Caki2 (cell line): ENCODE results near the gene RTTN. TPM values are rescaled to one million over a fixed set of nuclear protein-coding genes. Genes with fewer than 3 reads are reported as not detected.
A peak's percentile ranks its signal among the peaks of the same experiment; 100 is the strongest.

ENCODE experiments used
- DNase-seq: peaks from one replicate; pipeline ENCODE4 v3.0.0-alpha.2; 2015; ENCODE audit warnings: low read depth
- in situ Hi-C: cut with HindIII; loops from 2 replicates; pipeline ENCODE4 v1.10.0; 2016; ENCODE audit warnings: low sequenced_read_pairs, low pct_unique_long_range_greater_than_20kb, mixed read lengths
- total RNA-seq: library from RNA; depleted of rRNA; stranded (reverse); fragments of >200 nt; shearing (Covaris generic); gene quantifications from 2 replicates; pipeline ENCODE4 v1.2.3, GENCODE V29; 2014; ENCODE audit warnings: low replicate concordance

Gene RTTN
- total RNA-seq, 1 experiment from 2014 or later = 1.7 TPM

- in situ Hi-C loops = no loop called here
Measured at GRCh38 chr18:70219688-70220087, 14.2 kb upstream of the RTTN start.

GRCh38 chr18:70216788-70217187 lies 11.3 kb upstream of the RTTN start:
- in situ Hi-C loops = no loop called here
- no peak for DNase-seq

More at GRCh38 chr18:70219688-70220087, 14.2 kb upstream of the RTTN start:
- no peak for DNase-seq

GRCh38 chr18:70207181-70207580 lies 1.7 kb upstream of the RTTN start:
- in situ Hi-C loops = no loop called here
- no peak for DNase-seq

- in situ Hi-C loops = no loop called here
- DNase-seq = no peak
Measured at GRCh38 chr18:70200286-70200685, 5.2 kb downstream of the RTTN start.

GRCh38 chr18:70197844-70198243 lies 7.6 kb downstream of the RTTN start:
- in situ Hi-C loops = no loop called here
- no peak for DNase-seq

- no peak for DNase-seq
- in situ Hi-C loops = no loop called here
Measured at GRCh38 chr18:70197026-70197425, 8.5 kb downstream of the RTTN start.

GRCh38 chr18:70195852-70196434 lies 9.5 kb downstream of the RTTN start:
- in situ Hi-C loops = no loop called here

GRCh38 chr18:70195014-70195614 lies 10.4 kb downstream of the RTTN start:
- in situ Hi-C loops = no loop called here
- no peak for DNase-seq

More at GRCh38 chr18:70195852-70196434, 9.5 kb downstream of the RTTN start:
- peak; percentile 2 for DNase-seq

- in situ Hi-C loops = no loop called here
- no peak for DNase-seq
Measured at GRCh38 chr18:70194227-70194890, 11.1 kb downstream of the RTTN start.

GRCh38 chr18:70190529-70190928 lies 15.0 kb downstream of the RTTN start:
- in situ Hi-C loops = no loop called here
- DNase-seq = no peak

- in situ Hi-C loops = no loop called here
- DNase-seq = no peak
Measured at GRCh38 chr18:70188113-70188512, 17.4 kb downstream of the RTTN start.

- no peak for DNase-seq
- in situ Hi-C loops = no loop called here
Measured at GRCh38 chr18:70183441-70183840, 22.0 kb downstream of the RTTN start.

- in situ Hi-C loops = no loop called here
- DNase-seq = no peak
Measured at GRCh38 chr18:70182548-70182947, 22.9 kb downstream of the RTTN start.

GRCh38 chr18:70181725-70182124 lies 23.8 kb downstream of the RTTN start:
- in situ Hi-C loops = no loop called here
- DNase-seq = no peak

- peak; percentile 62 for DNase-seq
- in situ Hi-C loops = no loop called here
Measured at GRCh38 chr18:70181015-70181414, 24.5 kb downstream of the RTTN start.

GRCh38 chr18:70176537-70176936 lies 28.9 kb downstream of the RTTN start:
- in situ Hi-C loops = no loop called here
- DNase-seq = no peak

GRCh38 chr18:70175216-70175615 lies 30.3 kb downstream of the RTTN start:
- no peak for DNase-seq
- in situ Hi-C loops = no loop called here

GRCh38 chr18:70172225-70172624 lies 33.3 kb downstream of the RTTN start:
- in situ Hi-C loops = no loop called here
- no peak for DNase-seq

GRCh38 chr18:70169747-70170146 lies 35.7 kb downstream of the RTTN start:
- no peak for DNase-seq
- in situ Hi-C loops = no loop called here

GRCh38 chr18:70166668-70167067 lies 38.8 kb downstream of the RTTN start:
- DNase-seq = no peak

More at GRCh38 chr18:70166668-70167067, 38.8 kb downstream of the RTTN start:
- in situ Hi-C loops = no loop called here
